ENCODE data around the gene CLNK.
A peak's percentile ranks its signal among the peaks of the same experiment; 100 is the strongest.
"Not testable (repeated sequence)": the region's sequence is repeated elsewhere in the genome, so short reads cannot be mapped to it uniquely, and the experiment has no call there.

The CLNK gene

GRCh38 chr4:10590896-10591295, 93.7 kb downstream of the CLNK start:
- Mint-ChIP-seq H3K4me1 (peaks cover 6% of the 10 kb centered on the region), H3K4me3 (no peak overlapping the region), H3K36me3 (peaks cover 5% of the 10 kb centered on the region), H3K27ac (no peak overlapping the region), H3K9me3 (no peaks in the 10 kb centered on the region), H3K27me3 (no peaks in the 10 kb centered on the region)
- no peak for ATAC-seq

GRCh38 chr4:10589799-10590198, 94.8 kb downstream of the CLNK start:
- ATAC-seq = no peak
- Mint-ChIP-seq H3K4me3 (no peak overlapping the region), H3K36me3 (peaks cover 5% of the 10 kb centered on the region), H3K9me3 (no peaks in the 10 kb centered on the region), H3K27me3 (no peaks in the 10 kb centered on the region), H3K4me1 (peaks cover 6% of the 10 kb centered on the region), H3K27ac (no peak overlapping the region)

GRCh38 chr4:10589321-10589720, 95.2 kb downstream of the CLNK start:
- Mint-ChIP-seq H3K4me3 (no peak overlapping the region), H3K27me3 (no peaks in the 10 kb centered on the region)

DNA sequence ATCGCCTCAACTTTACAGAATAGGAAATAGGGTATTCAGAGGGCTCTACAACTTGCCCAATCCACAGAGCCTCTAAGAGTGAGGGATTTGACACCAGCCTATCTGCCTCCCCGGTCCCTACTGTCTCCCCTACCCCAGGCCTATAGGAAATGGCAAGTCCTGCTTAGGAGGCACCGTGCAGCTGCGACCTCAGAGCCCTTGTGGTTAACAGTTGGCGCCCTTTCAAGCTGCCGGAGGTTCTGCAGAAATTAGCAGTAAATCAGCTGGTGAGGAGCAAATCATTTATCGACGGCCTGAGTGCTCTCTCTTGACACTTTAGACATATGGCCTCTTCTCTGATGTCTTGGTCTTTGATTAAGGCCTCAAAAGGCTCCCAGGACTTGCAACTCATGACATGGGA, 96.9 kb downstream of the CLNK start:
- Mint-ChIP-seq H3K27ac (no peak overlapping the region), H3K4me3 (no peak overlapping the region), H3K27me3 (no peaks in the 10 kb centered on the region), H3K36me3 (peaks cover 5% of the 10 kb centered on the region), H3K4me1 (peaks cover 26% of the 10 kb centered on the region), H3K9me3 (no peaks in the 10 kb centered on the region)
- no peak for ATAC-seq

More at GRCh38 chr4:10589321-10589720, 95.2 kb downstream of the CLNK start:
- Mint-ChIP-seq H3K9me3 (no peaks in the 10 kb centered on the region), H3K27ac (no peak overlapping the region), H3K36me3 (peaks cover 5% of the 10 kb centered on the region), H3K4me1 (peaks cover 11% of the 10 kb centered on the region)
- no peak for ATAC-seq

DNA sequence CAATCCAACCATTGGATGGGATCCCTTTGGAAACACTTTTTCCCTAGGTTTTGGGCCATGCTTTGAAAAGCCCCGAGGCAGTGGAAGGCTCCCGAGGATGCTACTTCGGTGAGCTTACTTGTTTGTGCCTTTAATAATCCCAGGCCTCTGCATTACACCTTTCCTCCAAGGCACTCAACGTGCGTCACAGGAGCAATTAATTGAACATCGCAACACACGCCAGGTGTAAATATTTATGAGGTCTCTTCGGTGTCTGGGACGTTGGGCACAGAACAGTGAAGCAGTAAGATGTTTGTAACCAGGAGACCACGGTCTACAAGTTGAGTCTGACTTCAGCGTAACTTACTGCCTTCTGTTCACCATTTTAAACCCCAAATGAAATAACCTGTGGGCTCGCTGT, 97.3 kb downstream of the CLNK start:
- no peaks in the 10 kb centered on the region for H3K27me3 Mint-ChIP-seq

DNA sequence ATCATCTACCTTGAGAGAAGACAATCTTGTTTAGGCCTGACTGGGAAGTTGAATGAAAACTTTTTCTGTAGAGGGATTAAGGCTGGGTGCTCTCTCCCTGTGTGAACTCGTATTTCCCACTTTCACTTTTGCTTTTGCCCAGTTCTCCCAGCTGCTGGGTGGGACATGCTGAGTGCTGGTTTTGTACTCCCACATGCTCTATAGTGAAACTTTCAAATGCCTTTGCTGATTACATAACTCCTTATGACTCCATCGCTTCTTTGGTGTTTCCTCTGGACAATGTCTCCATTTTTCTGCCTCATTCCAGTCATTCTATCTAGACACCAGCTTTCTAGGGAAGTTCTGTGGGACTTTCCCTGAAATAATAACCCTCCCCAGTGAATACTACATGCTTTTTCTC, 100.5 kb downstream of the CLNK start:
- H3K36me3 Mint-ChIP-seq = peaks cover 5% of the 10 kb centered on the region
- peaks cover 28% of the 10 kb centered on the region for H3K4me1 Mint-ChIP-seq
- H3K27ac Mint-ChIP-seq = peak overlapping the region; percentile 56
- no peaks in the 10 kb centered on the region for H3K27me3 Mint-ChIP-seq
- no peaks in the 10 kb centered on the region for H3K9me3 Mint-ChIP-seq
- ATAC-seq = peak; percentile 45
- H3K4me3 Mint-ChIP-seq = no peak overlapping the region

More for the DNA sequence above, 97.3 kb downstream of the CLNK start:
- no peak for ATAC-seq
- Mint-ChIP-seq H3K27ac (no peak overlapping the region), H3K4me3 (no peak overlapping the region), H3K4me1 (peaks cover 28% of the 10 kb centered on the region), H3K9me3 (no peaks in the 10 kb centered on the region), H3K36me3 (peaks cover 5% of the 10 kb centered on the region)

DNA sequence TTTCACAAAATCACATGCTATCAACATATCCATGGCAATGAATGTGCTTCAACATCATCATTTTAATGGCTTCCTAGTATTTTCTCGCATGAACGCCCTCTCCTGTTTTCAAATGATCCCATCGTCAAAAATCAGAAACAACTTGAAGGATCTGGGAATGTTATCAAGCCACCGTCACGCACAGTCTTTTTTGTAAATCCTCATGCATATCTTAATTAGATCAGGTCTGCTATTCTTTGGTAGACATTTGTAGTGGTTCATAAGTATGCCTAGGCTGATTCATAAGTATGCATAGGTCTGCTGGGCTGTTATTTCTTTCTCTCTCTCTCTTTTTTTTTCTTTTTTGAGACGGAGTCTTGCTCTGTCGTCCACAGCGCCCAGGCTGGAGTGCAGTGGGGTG, 101.6 kb downstream of the CLNK start:
- H3K9me3 Mint-ChIP-seq = no peaks in the 10 kb centered on the region
- peak overlapping the region; percentile 56 for H3K27ac Mint-ChIP-seq
- H3K27me3 Mint-ChIP-seq = no peaks in the 10 kb centered on the region
- H3K4me3 Mint-ChIP-seq = no peak overlapping the region
- H3K4me1 Mint-ChIP-seq = peaks cover 27% of the 10 kb centered on the region
- no peak for ATAC-seq
- H3K36me3 Mint-ChIP-seq = peaks cover 5% of the 10 kb centered on the region

GRCh38 chr4:10582059-10582686, 102.4 kb downstream of the CLNK start:
- Mint-ChIP-seq H3K4me1 (peaks cover 26% of the 10 kb centered on the region), H3K27me3 (no peaks in the 10 kb centered on the region), H3K4me3 (no peak overlapping the region), H3K9me3 (no peaks in the 10 kb centered on the region), H3K27ac (peak overlapping the region; percentile 27), H3K36me3 (no peaks in the 10 kb centered on the region)
- ATAC-seq = no peak

DNA sequence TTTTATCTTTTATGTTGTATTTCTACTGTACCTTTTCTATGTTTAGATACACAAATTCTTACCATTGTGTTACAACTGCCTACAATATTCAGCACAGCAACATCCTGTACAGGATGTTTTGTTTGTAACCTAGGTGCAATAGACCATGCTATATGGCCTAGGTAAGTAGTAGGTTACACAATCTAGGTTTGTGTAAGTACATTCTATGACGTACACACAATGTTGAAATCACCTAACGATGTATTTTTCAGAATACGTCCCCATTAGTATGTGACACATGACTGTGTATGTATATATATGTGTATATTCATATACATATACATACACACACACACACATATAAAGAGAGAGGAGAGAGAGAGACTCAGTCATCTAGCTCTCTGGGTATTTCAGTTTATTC, 103.5 kb downstream of the CLNK start:
- no peak overlapping the region for H3K27ac Mint-ChIP-seq
- no peaks in the 10 kb centered on the region for H3K36me3 Mint-ChIP-seq
- ATAC-seq = no peak
- no peaks in the 10 kb centered on the region for H3K9me3 Mint-ChIP-seq
- H3K4me3 Mint-ChIP-seq = no peak overlapping the region
- no peaks in the 10 kb centered on the region for H3K27me3 Mint-ChIP-seq
- peaks cover 30% of the 10 kb centered on the region for H3K4me1 Mint-ChIP-seq

DNA sequence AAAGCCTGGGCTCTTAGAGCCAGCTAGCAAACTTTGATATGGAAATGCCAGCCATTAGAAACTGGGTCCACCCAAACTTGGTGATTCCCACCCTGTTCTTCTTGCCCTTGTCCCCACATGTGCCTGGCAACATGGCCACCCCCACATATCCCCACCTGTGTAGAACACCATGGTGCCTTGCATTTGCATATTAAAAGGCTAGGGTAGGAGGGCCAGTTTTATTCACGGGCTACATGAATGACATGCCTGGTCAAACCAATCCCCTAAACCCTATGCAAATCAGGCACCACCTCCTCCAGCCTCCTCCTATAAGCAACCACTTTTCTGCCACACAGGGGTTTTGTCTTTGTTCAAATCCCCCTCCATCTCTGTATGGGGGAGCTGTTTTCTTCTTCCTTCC, 104.9 kb downstream of the CLNK start:
- peaks cover 12% of the 10 kb centered on the region for H3K27me3 Mint-ChIP-seq
- no peak overlapping the region for H3K27ac Mint-ChIP-seq
- no peaks in the 10 kb centered on the region for H3K9me3 Mint-ChIP-seq
- peaks cover 28% of the 10 kb centered on the region for H3K4me1 Mint-ChIP-seq
- H3K36me3 Mint-ChIP-seq = no peaks in the 10 kb centered on the region
- H3K4me3 Mint-ChIP-seq = no peak overlapping the region
- no peak for ATAC-seq

DNA sequence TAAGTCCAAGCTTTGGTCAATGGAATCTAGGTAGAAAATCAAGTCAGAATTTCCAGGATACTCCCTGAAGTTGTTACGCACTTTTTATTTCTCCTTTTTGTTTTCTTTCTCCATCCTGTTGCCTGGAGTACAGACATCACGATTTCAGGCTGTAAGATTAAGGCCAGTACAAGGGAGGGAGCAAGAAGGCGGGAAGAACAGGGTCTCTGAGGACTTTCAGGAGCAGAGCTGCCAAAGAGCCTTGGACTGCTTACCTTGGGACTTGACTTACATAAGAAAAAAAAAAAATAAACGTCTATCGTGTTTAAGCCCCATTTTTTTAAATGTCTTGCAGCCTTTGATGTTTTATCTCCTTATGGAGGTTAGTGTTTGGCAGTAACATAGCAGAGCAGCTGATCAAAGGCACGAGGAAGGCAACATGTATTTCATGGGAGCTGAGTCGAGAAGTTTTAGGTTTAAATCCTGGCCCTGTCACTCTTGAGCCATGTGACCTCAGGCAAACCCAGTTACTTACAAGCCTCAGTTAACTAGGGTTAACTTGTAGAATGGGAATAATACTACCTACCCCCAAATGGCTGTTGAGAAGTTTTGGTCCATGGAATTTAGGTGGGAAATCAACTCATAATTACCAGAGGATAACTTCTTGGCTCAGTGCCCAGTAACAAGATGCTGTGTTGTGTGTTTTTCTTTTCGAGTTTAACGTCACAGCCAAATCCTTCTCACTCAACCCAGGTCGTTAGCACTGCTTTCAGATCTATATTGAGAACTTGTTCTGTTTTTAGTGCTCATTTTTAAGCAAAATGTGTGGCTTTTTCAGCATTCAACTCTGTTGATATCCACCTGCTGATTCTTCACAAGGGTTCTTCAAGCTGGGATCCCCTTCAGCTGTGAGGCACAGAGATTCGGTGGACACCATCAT, 106.8 kb downstream of the CLNK start:
- Mint-ChIP-seq H3K4me3 (no peak overlapping the region), H3K27me3 (peaks cover 12% of the 10 kb centered on the region), H3K27ac (no peak overlapping the region), H3K36me3 (no peaks in the 10 kb centered on the region), H3K9me3 (no peaks in the 10 kb centered on the region), H3K4me1 (peaks cover 11% of the 10 kb centered on the region)
- ATAC-seq = no peak

- peak; percentile 69 for ATAC-seq
- Mint-ChIP-seq H3K9me3 (no peaks in the 10 kb centered on the region), H3K4me3 (no peak overlapping the region), H3K4me1 (peaks cover 8% of the 10 kb centered on the region), H3K27ac (no peak overlapping the region), H3K27me3 (peaks cover 12% of the 10 kb centered on the region), H3K36me3 (no peaks in the 10 kb centered on the region)
Observed at GRCh38 chr4:10577018-10577417, 107.5 kb downstream of the CLNK start.

GRCh38 chr4:10576236-10576635, 108.3 kb downstream of the CLNK start:
- no peak for ATAC-seq
- Mint-ChIP-seq H3K27me3 (peaks cover 12% of the 10 kb centered on the region), H3K27ac (no peak overlapping the region)

GRCh38 chr4:10575414-10575813, 109.2 kb downstream of the CLNK start:
- ATAC-seq = no peak
- Mint-ChIP-seq H3K27me3 (peaks cover 12% of the 10 kb centered on the region), H3K36me3 (no peaks in the 10 kb centered on the region), H3K27ac (no peak overlapping the region), H3K9me3 (no peaks in the 10 kb centered on the region), H3K4me3 (no peak overlapping the region), H3K4me1 (peaks cover 8% of the 10 kb centered on the region)

More at GRCh38 chr4:10576236-10576635, 108.3 kb downstream of the CLNK start:
- no peaks in the 10 kb centered on the region for H3K36me3 Mint-ChIP-seq
- H3K4me3 Mint-ChIP-seq = no peak overlapping the region
- H3K9me3 Mint-ChIP-seq = no peaks in the 10 kb centered on the region
- H3K4me1 Mint-ChIP-seq = peaks cover 8% of the 10 kb centered on the region

GRCh38 chr4:10574553-10574952, 110.0 kb downstream of the CLNK start:
- not testable (repeated sequence) for H3K4me3 Mint-ChIP-seq, H3K9me3 Mint-ChIP-seq, H3K4me1 Mint-ChIP-seq, H3K36me3 Mint-ChIP-seq, H3K27ac Mint-ChIP-seq, ATAC-seq
- H3K27me3 Mint-ChIP-seq = peaks cover 12% of the 10 kb centered on the region

DNA sequence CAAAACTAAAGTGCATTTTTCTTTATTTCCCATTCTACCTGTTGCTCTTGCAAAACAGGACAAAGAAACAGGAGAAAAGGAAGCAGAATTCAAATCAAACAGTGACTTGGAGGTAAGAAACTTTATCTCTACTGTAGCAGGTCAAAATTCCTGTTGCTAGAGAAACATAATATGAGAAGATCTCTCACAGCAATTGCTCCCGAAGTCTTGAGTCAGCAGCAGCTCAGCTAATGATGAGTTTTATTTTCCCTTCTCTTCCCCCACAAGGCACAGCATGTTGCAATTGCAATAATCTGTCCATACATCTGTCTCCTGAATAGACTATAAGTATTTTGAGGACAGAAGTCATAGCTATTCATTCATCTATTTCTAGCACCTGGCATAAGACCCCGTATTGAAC, 112.7 kb downstream of the CLNK start:
- Mint-ChIP-seq H3K27ac (no peak overlapping the region), H3K36me3 (peaks cover 14% of the 10 kb centered on the region), H3K27me3 (peaks cover 12% of the 10 kb centered on the region), H3K4me1 (peaks cover 1% of the 10 kb centered on the region), H3K9me3 (no peaks in the 10 kb centered on the region), H3K4me3 (no peak overlapping the region)
- no peak for ATAC-seq

All from stimulated activated memory B cell treated with anti-CD40 and anti-IgM and Interleukin-4, amounts not matched to agents 10 μg/mL and 1 μg/mL and 100 μg/mL, for 72 hours (primary cell).